PFSK-1 (cell line): ENCODE results near the gene ZNF710.

Experiments
- FOXP2 ChIP-seq: optimal IDR thresholded peaks from 2 replicates; pipeline ENCODE3; 2011; ENCODE audit warnings: borderline replicate concordance, control low read depth, inconsistent platforms; ENCODE audit not compliant: insufficient read depth; ENCODE audit errors: extremely low read length, extremely low read depth
- POLR2AphosphoS5 ChIP-seq: IDR thresholded peaks from 2 replicates; pipeline ENCODE4 v1.6.1; 2012; ENCODE audit warnings: low read depth, mild to moderate bottlenecking, control low read depth, low read length, moderate library complexity
- SIN3A ChIP-seq: IDR thresholded peaks from 2 replicates; pipeline ENCODE4 v1.6.1; 2012; ENCODE audit warnings: mild to moderate bottlenecking, low read length, moderate library complexity, borderline replicate concordance; ENCODE audit not compliant: insufficient read depth
- TAF1 ChIP-seq: IDR thresholded peaks from 2 replicates; pipeline ENCODE4 v1.6.1; 2012; ENCODE audit warnings: low read length, control low read depth, borderline replicate concordance; ENCODE audit not compliant: insufficient read depth
- TF ChIP-seq, protein P1 (sequence below), 2 experiments: IDR thresholded peaks; 2 replicates each; pipeline versions ENCODE4 v1.6.1 to v1.8.0; 2011 to 2012; ENCODE audit warnings: low read depth in 2 of 2, low read length in 2 of 2, control low read depth in 1 of 2, inconsistent platforms in 1 of 2, mild to moderate bottlenecking in 1 of 2, moderate library complexity in 1 of 2; ENCODE audit not compliant: insufficient read depth in 1 of 2

Gene ZNF710

DNA sequence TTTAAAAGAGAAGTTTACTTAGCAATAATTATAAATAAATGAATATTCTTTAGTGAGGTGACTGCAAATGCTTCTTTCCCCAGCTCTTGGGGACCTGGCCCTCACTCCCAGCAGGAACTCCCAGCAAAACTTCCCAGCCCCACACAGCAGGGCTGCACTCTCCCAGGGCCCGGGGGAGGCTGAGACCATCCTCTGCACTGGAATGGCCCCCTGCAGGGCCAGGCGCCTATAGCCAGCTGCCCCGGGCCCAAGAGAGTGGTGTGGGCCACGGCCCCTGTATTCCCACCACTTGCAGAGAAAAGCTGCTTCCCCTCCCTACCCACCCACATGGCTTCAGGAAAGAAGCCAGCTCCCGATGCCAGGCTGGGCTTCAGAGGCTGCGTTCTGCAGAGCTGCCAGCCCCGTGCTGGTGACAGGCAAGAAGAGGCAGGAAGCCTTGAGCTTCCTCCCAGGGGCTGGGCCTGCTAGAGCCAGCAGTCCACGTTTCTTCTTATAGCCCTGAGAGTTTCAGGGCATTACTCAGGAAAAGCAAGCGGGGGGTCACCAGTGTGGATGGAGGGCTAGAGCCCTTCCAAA, 81.1 kb downstream of the ZNF710 start:
- no peak for TF ChIP-seq FOXP2
- TF ChIP-seq, protein P1, sequence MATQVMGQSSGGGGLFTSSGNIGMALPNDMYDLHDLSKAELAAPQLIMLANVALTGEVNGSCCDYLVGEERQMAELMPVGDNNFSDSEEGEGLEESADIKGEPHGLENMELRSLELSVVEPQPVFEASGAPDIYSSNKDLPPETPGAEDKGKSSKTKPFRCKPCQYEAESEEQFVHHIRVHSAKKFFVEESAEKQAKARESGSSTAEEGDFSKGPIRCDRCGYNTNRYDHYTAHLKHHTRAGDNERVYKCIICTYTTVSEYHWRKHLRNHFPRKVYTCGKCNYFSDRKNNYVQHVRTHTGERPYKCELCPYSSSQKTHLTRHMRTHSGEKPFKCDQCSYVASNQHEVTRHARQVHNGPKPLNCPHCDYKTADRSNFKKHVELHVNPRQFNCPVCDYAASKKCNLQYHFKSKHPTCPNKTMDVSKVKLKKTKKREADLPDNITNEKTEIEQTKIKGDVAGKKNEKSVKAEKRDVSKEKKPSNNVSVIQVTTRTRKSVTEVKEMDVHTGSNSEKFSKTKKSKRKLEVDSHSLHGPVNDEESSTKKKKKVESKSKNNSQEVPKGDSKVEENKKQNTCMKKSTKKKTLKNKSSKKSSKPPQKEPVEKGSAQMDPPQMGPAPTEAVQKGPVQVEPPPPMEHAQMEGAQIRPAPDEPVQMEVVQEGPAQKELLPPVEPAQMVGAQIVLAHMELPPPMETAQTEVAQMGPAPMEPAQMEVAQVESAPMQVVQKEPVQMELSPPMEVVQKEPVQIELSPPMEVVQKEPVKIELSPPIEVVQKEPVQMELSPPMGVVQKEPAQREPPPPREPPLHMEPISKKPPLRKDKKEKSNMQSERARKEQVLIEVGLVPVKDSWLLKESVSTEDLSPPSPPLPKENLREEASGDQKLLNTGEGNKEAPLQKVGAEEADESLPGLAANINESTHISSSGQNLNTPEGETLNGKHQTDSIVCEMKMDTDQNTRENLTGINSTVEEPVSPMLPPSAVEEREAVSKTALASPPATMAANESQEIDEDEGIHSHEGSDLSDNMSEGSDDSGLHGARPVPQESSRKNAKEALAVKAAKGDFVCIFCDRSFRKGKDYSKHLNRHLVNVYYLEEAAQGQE (IDR thresholded peaks at IDR 0.05; ENCODE audit: insufficient read depth in 1 of 2, low read depth in 2 of 2, low read length in 2 of 2), result no peak
- no peak for TF ChIP-seq SIN3A
- no peak for TF ChIP-seq POLR2AphosphoS5
- TF ChIP-seq TAF1, result no peak

DNA sequence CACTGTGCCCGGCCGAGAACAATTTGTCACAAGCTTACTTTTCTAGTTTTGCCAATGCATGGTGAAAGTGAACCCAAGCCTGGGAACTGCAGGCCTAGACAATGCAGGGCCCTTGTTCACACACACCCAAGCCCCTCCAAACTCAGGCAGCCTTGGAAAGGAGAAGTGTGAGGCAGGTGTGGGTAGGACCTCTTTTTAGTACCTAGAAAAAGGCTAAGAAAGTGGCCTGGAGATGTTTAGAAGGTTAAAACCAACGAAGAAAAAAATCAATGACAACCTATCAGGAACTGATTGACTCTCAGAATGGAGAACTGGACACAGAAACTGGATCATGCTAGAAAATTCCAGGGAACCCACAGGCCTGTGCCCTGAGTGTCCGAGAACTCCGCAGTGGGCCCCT, 82.3 kb downstream of the ZNF710 start:
- no peak for TF ChIP-seq FOXP2
- TF ChIP-seq SIN3A, result no peak
- no peak for TF ChIP-seq TAF1
- TF ChIP-seq, protein P1 (IDR thresholded peaks at IDR 0.05; ENCODE audit: insufficient read depth in 1 of 2, low read depth in 2 of 2, low read length in 2 of 2), result no peak
- TF ChIP-seq POLR2AphosphoS5, result no peak

DNA sequence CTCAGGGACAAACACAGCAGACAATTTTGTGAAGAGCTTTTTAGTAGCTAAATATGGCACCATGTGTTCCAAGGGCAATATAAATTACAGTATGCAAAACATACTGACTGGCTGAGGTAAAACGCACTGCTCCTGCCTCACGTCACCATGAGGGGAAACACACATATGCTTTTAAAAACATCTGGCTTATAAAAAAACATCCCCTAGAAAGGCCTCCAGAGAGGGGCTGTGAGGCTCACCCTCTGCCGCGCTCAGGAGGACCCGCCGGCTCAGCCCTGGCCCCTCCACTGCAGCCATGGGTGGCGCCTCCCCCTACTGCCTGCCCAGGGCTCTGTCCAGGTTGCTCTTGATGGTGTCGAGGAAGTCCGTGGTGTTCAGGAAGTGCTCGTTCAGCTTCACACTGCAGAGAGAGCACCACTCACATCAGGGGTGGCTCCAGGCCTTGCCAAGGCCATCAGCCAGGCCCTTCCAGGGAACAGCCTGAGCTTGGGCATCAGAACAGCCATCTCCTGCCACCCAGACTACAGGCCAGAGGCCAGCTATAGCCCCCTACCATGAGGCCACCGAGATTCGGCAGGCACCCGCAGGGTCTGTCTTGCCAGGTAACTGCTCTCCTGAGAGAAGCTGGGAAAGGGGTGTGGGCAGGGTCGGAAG, 83.0 kb downstream of the ZNF710 start:
- no peak for TF ChIP-seq SIN3A
- TF ChIP-seq POLR2AphosphoS5, result no peak
- TF ChIP-seq, protein P1 (IDR thresholded peaks at IDR 0.05; ENCODE audit: insufficient read depth in 1 of 2, low read depth in 2 of 2, low read length in 2 of 2), result no peak
- no peak for TF ChIP-seq TAF1
- no peak for TF ChIP-seq FOXP2

DNA sequence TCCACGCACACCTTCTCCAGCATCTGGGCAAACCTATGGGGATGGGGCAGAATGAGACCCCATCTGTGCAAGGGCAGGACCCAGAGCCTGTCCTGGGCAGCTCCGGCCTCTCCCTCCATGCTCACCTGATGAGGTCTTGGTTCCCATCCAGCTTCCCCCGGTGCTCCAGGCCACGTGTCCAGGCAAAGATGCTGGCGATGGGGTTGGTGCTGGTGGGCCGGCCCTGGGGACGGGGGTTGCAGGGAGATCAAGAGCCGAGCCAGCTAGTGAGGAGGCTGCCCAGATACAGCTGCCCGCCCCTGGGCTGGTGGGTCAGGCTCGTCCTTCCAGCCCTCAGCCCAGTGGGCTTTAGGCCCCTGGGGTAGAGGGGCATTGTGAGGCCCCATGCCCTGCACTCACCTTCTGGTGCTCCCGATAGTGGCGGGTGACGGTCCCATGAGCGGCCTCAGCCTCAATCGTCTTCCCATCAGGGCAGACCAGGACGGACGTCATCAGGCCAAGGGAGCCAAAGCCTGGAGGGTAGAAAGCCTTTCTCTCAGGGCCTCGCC, 83.8 kb downstream of the ZNF710 start:
- TF ChIP-seq POLR2AphosphoS5 (no peak), TAF1 (no peak), FOXP2 (no peak), SIN3A (no peak)
- TF ChIP-seq, protein P1 (IDR thresholded peaks at IDR 0.05; ENCODE audit: insufficient read depth in 1 of 2, low read depth in 2 of 2, low read length in 2 of 2), result no peak
